ENCODE results near the gene FHIT.

Gene FHIT

DNA sequence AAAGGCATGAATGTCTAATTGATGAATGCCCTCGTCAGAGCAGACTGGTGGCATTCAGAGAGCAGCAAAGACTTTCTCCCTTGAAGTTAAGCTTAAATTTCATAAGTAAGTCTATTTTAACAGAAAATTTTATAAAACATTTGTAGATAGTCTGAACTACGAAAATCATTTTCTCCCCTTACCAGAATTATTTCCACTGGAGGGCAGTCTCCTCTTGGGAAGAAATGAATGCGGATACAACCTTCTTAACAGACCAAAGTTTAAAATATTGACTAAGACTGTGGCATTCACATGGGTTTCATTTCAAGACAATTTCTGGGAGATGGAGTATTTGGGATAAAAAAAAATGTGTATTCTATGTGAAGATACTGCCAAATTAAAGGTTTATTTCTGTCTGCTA is 669.0 kb downstream of the FHIT start:
- TF ChIP-seq SIN3A (IDR thresholded peaks at IDR 0.05; ENCODE audit: borderline replicate concordance, insufficient read depth, low read length) = no peak
- TF ChIP-seq TAF1 (IDR thresholded peaks at IDR 0.05; ENCODE audit: borderline replicate concordance, insufficient read depth, low read length) = no peak
- TF ChIP-seq FOXP2 (optimal IDR thresholded peaks at IDR 0.05; ENCODE audit: borderline replicate concordance, extremely low read depth, extremely low read length, insufficient read depth) = no peak
- no peak for TF ChIP-seq POLR2AphosphoS5 (IDR thresholded peaks at IDR 0.05; ENCODE audit: low read depth, low read length)

DNA sequence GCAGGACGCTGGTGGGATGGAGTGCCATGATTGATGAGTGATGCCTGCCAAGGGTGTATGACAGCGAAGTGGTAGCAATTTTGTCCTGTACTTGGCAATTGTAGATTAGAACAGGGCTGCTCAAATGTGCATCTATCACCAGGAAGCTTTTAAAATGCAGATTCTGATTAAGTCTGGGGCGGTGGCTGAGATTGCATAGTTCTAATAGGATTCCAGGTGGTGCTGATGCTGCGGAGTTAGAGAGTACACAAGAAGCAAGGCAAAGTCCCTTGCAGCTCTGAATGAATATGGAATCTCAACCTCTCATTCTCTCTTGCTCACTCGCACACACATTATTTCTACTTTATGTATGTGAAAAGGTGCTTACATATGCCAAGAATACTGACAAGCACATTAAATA is 670.4 kb downstream of the FHIT start:
- no peak for TF ChIP-seq TAF1 (IDR thresholded peaks at IDR 0.05; ENCODE audit: borderline replicate concordance, insufficient read depth, low read length)
- no peak for TF ChIP-seq POLR2AphosphoS5 (IDR thresholded peaks at IDR 0.05; ENCODE audit: low read depth, low read length)

DNA sequence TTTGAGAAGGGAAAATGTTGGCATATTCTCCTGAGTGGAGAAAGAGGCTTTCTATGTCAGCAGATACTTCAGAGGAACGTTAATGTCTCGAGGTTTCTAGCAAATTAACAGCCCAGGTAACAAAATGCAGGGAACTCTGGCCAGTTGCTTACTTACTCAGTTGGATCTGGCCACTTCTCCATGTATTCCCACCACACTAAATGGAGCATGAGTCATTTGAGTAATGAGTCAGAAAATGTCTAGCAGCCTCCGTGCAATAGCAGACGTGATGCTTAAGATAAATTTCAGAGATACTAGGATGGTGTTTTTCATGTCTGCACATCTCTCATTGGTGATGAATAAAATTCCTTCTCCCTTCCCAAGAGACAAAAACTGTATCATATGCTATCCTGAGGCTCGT is 671.5 kb downstream of the FHIT start:
- no peak for TF ChIP-seq SIN3A (IDR thresholded peaks at IDR 0.05; ENCODE audit: borderline replicate concordance, insufficient read depth, low read length)
- TF ChIP-seq TAF1 (IDR thresholded peaks at IDR 0.05; ENCODE audit: borderline replicate concordance, insufficient read depth, low read length) = no peak
- TF ChIP-seq, protein P1, sequence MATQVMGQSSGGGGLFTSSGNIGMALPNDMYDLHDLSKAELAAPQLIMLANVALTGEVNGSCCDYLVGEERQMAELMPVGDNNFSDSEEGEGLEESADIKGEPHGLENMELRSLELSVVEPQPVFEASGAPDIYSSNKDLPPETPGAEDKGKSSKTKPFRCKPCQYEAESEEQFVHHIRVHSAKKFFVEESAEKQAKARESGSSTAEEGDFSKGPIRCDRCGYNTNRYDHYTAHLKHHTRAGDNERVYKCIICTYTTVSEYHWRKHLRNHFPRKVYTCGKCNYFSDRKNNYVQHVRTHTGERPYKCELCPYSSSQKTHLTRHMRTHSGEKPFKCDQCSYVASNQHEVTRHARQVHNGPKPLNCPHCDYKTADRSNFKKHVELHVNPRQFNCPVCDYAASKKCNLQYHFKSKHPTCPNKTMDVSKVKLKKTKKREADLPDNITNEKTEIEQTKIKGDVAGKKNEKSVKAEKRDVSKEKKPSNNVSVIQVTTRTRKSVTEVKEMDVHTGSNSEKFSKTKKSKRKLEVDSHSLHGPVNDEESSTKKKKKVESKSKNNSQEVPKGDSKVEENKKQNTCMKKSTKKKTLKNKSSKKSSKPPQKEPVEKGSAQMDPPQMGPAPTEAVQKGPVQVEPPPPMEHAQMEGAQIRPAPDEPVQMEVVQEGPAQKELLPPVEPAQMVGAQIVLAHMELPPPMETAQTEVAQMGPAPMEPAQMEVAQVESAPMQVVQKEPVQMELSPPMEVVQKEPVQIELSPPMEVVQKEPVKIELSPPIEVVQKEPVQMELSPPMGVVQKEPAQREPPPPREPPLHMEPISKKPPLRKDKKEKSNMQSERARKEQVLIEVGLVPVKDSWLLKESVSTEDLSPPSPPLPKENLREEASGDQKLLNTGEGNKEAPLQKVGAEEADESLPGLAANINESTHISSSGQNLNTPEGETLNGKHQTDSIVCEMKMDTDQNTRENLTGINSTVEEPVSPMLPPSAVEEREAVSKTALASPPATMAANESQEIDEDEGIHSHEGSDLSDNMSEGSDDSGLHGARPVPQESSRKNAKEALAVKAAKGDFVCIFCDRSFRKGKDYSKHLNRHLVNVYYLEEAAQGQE (IDR thresholded peaks at IDR 0.05; ENCODE audit: insufficient read depth in 1 of 2, low read depth in 2 of 2, low read length in 2 of 2) = no peak
- TF ChIP-seq FOXP2 (optimal IDR thresholded peaks at IDR 0.05; ENCODE audit: borderline replicate concordance, extremely low read depth, extremely low read length, insufficient read depth) = no peak
- no peak for TF ChIP-seq POLR2AphosphoS5 (IDR thresholded peaks at IDR 0.05; ENCODE audit: low read depth, low read length)

DNA sequence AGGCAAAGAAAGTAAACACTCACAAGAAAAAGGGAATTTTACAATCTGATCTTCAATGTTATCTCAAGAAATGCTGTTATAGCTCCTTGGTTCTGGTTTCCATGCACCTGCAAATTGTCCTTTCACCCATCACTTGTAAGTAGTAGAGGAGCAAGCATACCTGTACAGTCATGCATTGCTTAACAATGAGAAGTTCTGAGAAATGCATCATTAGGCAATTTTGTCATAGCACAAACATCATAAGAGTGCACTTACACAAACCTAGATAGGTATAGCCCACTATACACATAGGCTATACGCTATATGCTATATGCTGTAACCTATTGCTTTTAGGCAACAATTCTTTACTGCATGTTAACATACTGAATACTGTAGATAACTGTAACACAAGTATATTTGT is 672.3 kb downstream of the FHIT start:
- TF ChIP-seq TAF1 (IDR thresholded peaks at IDR 0.05; ENCODE audit: borderline replicate concordance, insufficient read depth, low read length) = no peak
- TF ChIP-seq, protein P1 (IDR thresholded peaks at IDR 0.05; ENCODE audit: insufficient read depth in 1 of 2, low read depth in 2 of 2, low read length in 2 of 2) = no peak
- no peak for TF ChIP-seq POLR2AphosphoS5 (IDR thresholded peaks at IDR 0.05; ENCODE audit: low read depth, low read length)
- no peak for TF ChIP-seq SIN3A (IDR thresholded peaks at IDR 0.05; ENCODE audit: borderline replicate concordance, insufficient read depth, low read length)
- TF ChIP-seq FOXP2 (optimal IDR thresholded peaks at IDR 0.05; ENCODE audit: borderline replicate concordance, extremely low read depth, extremely low read length, insufficient read depth) = no peak

DNA sequence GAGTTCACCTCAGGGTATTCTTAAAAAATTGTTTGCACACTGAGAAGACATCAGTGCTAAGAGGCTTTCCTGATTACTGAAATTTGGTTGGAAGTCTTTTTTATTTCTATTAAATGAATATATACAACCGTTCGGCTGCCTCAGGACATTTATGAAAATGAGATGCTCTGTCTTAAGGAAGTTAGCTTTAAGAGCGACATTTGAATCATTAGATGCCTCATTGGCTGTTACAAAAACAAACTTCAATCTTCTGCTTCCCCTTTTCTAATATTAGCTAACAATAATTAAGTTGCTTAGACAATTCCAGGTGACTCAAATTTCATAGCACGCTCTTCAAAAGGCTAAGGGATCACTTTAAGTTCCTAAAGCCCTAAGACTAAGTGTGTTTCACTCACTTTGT is 673.7 kb downstream of the FHIT start:
- TF ChIP-seq SIN3A (IDR thresholded peaks at IDR 0.05; ENCODE audit: borderline replicate concordance, insufficient read depth, low read length) = no peak
- no peak for TF ChIP-seq TAF1 (IDR thresholded peaks at IDR 0.05; ENCODE audit: borderline replicate concordance, insufficient read depth, low read length)
- no peak for TF ChIP-seq POLR2AphosphoS5 (IDR thresholded peaks at IDR 0.05; ENCODE audit: low read depth, low read length)
- TF ChIP-seq, protein P1 (IDR thresholded peaks at IDR 0.05; ENCODE audit: insufficient read depth in 1 of 2, low read depth in 2 of 2, low read length in 2 of 2) = no peak
- no peak for TF ChIP-seq FOXP2 (optimal IDR thresholded peaks at IDR 0.05; ENCODE audit: borderline replicate concordance, extremely low read depth, extremely low read length, insufficient read depth)

DNA sequence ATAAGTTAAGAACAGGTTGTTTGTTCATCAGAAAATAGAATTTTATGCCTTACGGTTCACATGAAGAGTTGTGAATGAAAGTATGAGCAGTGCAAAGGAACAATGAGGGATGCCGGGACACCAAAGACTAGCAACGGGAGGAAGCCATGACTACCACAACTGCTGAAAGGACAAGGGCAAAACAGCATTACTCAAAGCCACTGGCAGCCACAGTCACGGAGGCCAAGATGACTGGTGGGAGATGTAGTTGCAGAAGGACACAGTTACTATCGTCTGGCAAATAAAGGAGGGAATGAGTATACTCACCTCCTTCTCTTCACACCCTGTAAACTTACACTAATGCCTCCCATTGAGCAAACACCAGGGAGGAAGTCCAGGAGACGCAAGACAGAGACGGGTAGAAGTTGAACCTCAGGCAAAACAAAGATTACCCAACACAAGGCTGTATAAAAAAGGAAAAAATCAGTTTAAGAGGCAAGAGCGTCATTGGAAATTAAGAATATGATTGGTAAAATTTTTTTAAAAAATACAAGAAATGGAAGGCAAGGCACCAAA is 675.5 kb downstream of the FHIT start:
- TF ChIP-seq TAF1 (IDR thresholded peaks at IDR 0.05; ENCODE audit: borderline replicate concordance, insufficient read depth, low read length) (no peak), POLR2AphosphoS5 (IDR thresholded peaks at IDR 0.05; ENCODE audit: low read depth, low read length) (no peak), FOXP2 (optimal IDR thresholded peaks at IDR 0.05; ENCODE audit: borderline replicate concordance, extremely low read depth, extremely low read length, insufficient read depth) (no peak), SIN3A (IDR thresholded peaks at IDR 0.05; ENCODE audit: borderline replicate concordance, insufficient read depth, low read length) (no peak)
- TF ChIP-seq, protein P1 (IDR thresholded peaks at IDR 0.05; ENCODE audit: insufficient read depth in 1 of 2, low read depth in 2 of 2, low read length in 2 of 2) = no peak
